Stimulated activated CD4-positive, alpha-beta T cell treated with anti-CD3 and anti-CD28 coated beads, Interleukin-1b, Interleukin-23, amount 100 ng/mL, for 24 hours (primary cell): Measurements from ENCODE around the gene MED13.
"Not testable (repeated sequence)": the region's sequence is repeated elsewhere in the genome, so short reads cannot be mapped to it uniquely, and the experiment has no call there.

ENCODE experiments used
- DNase-seq, 4 experiments: peaks; one replicate each; pipeline ENCODE4 v3.0.0-alpha.2; 2020; ENCODE audit warnings: low read depth in 4 of 4, low spot score in 1 of 4

MED13 gene

GRCh38 chr17:62057696-62058095, 7.4 kb downstream of the MED13 start:
- DNase-seq, result no peak

GRCh38 chr17:62052765-62053338, 12.2 kb downstream of the MED13 start:
- no peak for DNase-seq

GRCh38 chr17:62051053-62051452, 14.0 kb downstream of the MED13 start:
- no peak for DNase-seq

GRCh38 chr17:62049299-62049698, 15.8 kb downstream of the MED13 start:
- DNase-seq, result no peak

GRCh38 chr17:62048262-62048661, 16.8 kb downstream of the MED13 start:
- DNase-seq, result no peak

GRCh38 chr17:62045517-62045916, 19.6 kb downstream of the MED13 start:
- no peak for DNase-seq

- no peak for DNase-seq
Observed at GRCh38 chr17:62045109-62045508, 20.0 kb downstream of the MED13 start.

GRCh38 chr17:62043602-62044001, 21.5 kb downstream of the MED13 start:
- DNase-seq, result no peak

- no peak for DNase-seq
Observed at GRCh38 chr17:62043140-62043539, 21.9 kb downstream of the MED13 start.

- DNase-seq, result no peak
Observed at GRCh38 chr17:62038248-62038647, 26.8 kb downstream of the MED13 start.

- DNase-seq, result no peak
Observed at GRCh38 chr17:62033317-62033716, 31.8 kb downstream of the MED13 start.

GRCh38 chr17:62032480-62032879, 32.6 kb downstream of the MED13 start:
- DNase-seq, result no peak

GRCh38 chr17:62030264-62030663, 34.8 kb downstream of the MED13 start:
- no peak for DNase-seq

- DNase-seq, result no peak
Observed at GRCh38 chr17:62024866-62025265, 40.2 kb downstream of the MED13 start.

- DNase-seq, result no peak
Observed at GRCh38 chr17:62017912-62018311, 47.2 kb downstream of the MED13 start.

- no peak for DNase-seq
Observed at GRCh38 chr17:62017496-62017895, 47.6 kb downstream of the MED13 start.

- DNase-seq, result no peak
Observed at GRCh38 chr17:62014526-62014925, 50.6 kb downstream of the MED13 start.

- DNase-seq, result no peak
Observed at GRCh38 chr17:62009220-62009619, 55.9 kb downstream of the MED13 start.

- no peak for DNase-seq
Observed at GRCh38 chr17:62008294-62008693, 56.8 kb downstream of the MED13 start.

- DNase-seq, result no peak
Observed at GRCh38 chr17:62004388-62004787, 60.7 kb downstream of the MED13 start.

- not testable (repeated sequence) for DNase-seq
Observed at GRCh38 chr17:62003141-62003540, 61.9 kb downstream of the MED13 start.

- DNase-seq, result no peak
Observed at GRCh38 chr17:62001105-62001504, 64.0 kb downstream of the MED13 start.

GRCh38 chr17:62000186-62000585, 64.9 kb downstream of the MED13 start:
- DNase-seq, result no peak

- not testable (repeated sequence) for DNase-seq
Observed at GRCh38 chr17:61998534-61998933, 66.5 kb downstream of the MED13 start.
